ENCODE results near the gene TRIP10.

GRCh38 chr19:6730941-6731670 is 8.4 kb upstream of the TRIP10 start:
- TF ChIP-seq CTCF (IDR thresholded peaks at IDR 0.05): no peak
- no peak for TF ChIP-seq POLR2AphosphoS5 (IDR thresholded peaks at IDR 0.05)
- no peak for TF ChIP-seq POLR2A (IDR thresholded peaks at IDR 0.05)
